Neural cell (in vitro differentiated cells): Measurements from ENCODE around the gene ICA1L. TPM values are rescaled to one million over a fixed set of nuclear protein-coding genes. Genes with fewer than 3 reads are reported as not detected.

Experiments
- H2AFZ ChIP-seq: fragments of 200-600, 300-800 bp; sonication (generic), shearing (Covaris generic); 2 replicates; pipeline ENCODE4 v1.6.0; 2014; ENCODE audit warnings: low read depth, mild to moderate bottlenecking, antibody characterized with exemption, low read length, moderate library complexity
- H3F3A ChIP-seq: fragments of 200-600 bp; shearing (Covaris generic); 2 replicates; pipeline ENCODE4 v1.6.1; 2016; ENCODE audit warnings: mild to moderate bottlenecking, moderate library complexity, mixed read lengths, antibody characterized with exemption, low read length; ENCODE audit not compliant: insufficient read depth, poor library complexity, severe bottlenecking
- H3K27ac ChIP-seq: fragments of 200-600, 300-800 bp; sonication (generic), shearing (Covaris generic); 2 replicates; pipeline ENCODE4 v1.5.1; 2014; ENCODE audit warnings: mild to moderate bottlenecking, low read length, moderate library complexity
- H3K27me3 ChIP-seq: fragments of 300-800, 200-600 bp; sonication (generic), shearing (Covaris generic); 2 replicates; pipeline ENCODE4 v1.6.0; 2014; ENCODE audit warnings: mild to moderate bottlenecking, low read depth, low read length, moderate library complexity; ENCODE audit not compliant: insufficient read depth
- H3K36me3 ChIP-seq: fragments of 300-800, 200-600 bp; sonication (generic), shearing (Covaris generic); 2 replicates; pipeline ENCODE4 v1.5.1; 2014; ENCODE audit warnings: mild to moderate bottlenecking, antibody characterized with exemption, low read length, moderate library complexity; ENCODE audit not compliant: insufficient read depth
- H3K4me2 ChIP-seq: fragments of 300-800, 200-600 bp; sonication (generic), shearing (Covaris generic); 2 replicates; pipeline ENCODE4 v1.6.0; 2014; ENCODE audit warnings: mild to moderate bottlenecking, low read length
- H3K4me3 ChIP-seq: fragments of 300-800, 200-600 bp; sonication (generic), shearing (Covaris generic); 2 replicates; pipeline ENCODE4 v1.5.1; 2014; ENCODE audit warnings: mild to moderate bottlenecking, low read length, moderate library complexity
- H3K79me2 ChIP-seq: fragments of 200-600 bp; shearing (Covaris generic); replicated peaks from 2 replicates; pipeline ENCODE4 v1.6.0; 2014; ENCODE audit warnings: mild to moderate bottlenecking, low read length, moderate library complexity; ENCODE audit not compliant: insufficient read depth
- H3K9ac ChIP-seq: fragments of 300-800, 200-600 bp; sonication (generic), shearing (Covaris generic); 2 replicates; pipeline ENCODE4 v1.6.1; 2016; ENCODE audit warnings: mild to moderate bottlenecking, low read length, mixed read lengths
- H3K9me2 ChIP-seq: fragments of 200-600 bp; shearing (Covaris generic); 2 replicates; pipeline ENCODE4 v1.6.1; 2016; ENCODE audit warnings: mild to moderate bottlenecking, low read length, mixed read lengths; ENCODE audit not compliant: insufficient read depth
- H3K9me3 ChIP-seq: fragments of 200-600, 300-800 bp; sonication (generic), shearing (Covaris generic); 2 replicates; pipeline ENCODE4 v1.6.1; 2016; ENCODE audit warnings: mild to moderate bottlenecking, mixed run types, low read length, moderate library complexity, mixed read lengths
- H4K20me1 ChIP-seq: fragments of 200-600 bp; shearing (Covaris generic); 2 replicates; pipeline ENCODE4 v1.6.1; 2016; ENCODE audit warnings: mild to moderate bottlenecking, mixed run types; ENCODE audit not compliant: insufficient read depth
- EP300 ChIP-seq: fragments of 450-650 bp; conservative IDR thresholded peaks from 2 replicates; pipeline ENCODE4 v1.6.1; 2014; ENCODE audit warnings: antibody characterized with exemption, mild to moderate bottlenecking, moderate library complexity; ENCODE audit not compliant: poor library complexity, severe bottlenecking
- EZH2 ChIP-seq: fragments of 200-600, 300-800 bp; shearing (Covaris generic), sonication (generic); IDR thresholded peaks from 2 replicates; pipeline ENCODE4 v1.6.1; 2014; ENCODE audit warnings: antibody characterized with exemption, low read length, borderline replicate concordance, mild to moderate bottlenecking; ENCODE audit not compliant: insufficient read depth, poor library complexity, severe bottlenecking
- MXI1 ChIP-seq: fragments of 450-650 bp; conservative IDR thresholded peaks from 2 replicates; pipeline ENCODE4 v1.6.1; 2014; ENCODE audit warnings: antibody characterized with exemption, mild to moderate bottlenecking; ENCODE audit not compliant: poor library complexity, severe bottlenecking
- POLR2AphosphoS5 ChIP-seq: IDR thresholded peaks from 2 replicates; pipeline ENCODE4 v1.6.1; 2012
- RAD21 ChIP-seq: fragments of 450-650 bp; conservative IDR thresholded peaks from 2 replicates; pipeline ENCODE4 v1.6.1; 2014; ENCODE audit warnings: antibody characterized with exemption, mild to moderate bottlenecking, moderate library complexity
- REST ChIP-seq: IDR thresholded peaks from 2 replicates; pipeline ENCODE4 v1.6.1; 2012; ENCODE audit warnings: borderline replicate concordance
- SMC3 ChIP-seq: fragments of 450-650 bp; conservative IDR thresholded peaks from 2 replicates; pipeline ENCODE4 v1.6.1; 2014; ENCODE audit warnings: antibody characterized with exemption, mild to moderate bottlenecking, moderate library complexity; ENCODE audit not compliant: poor library complexity
- TAF1 ChIP-seq: IDR thresholded peaks from 2 replicates; pipeline ENCODE4 v1.6.1; 2012; ENCODE audit warnings: low read depth
- polyA plus RNA-seq: library from polyadenylated mRNA; depleted of rRNA; stranded (reverse); fragments of >200 nt; gene quantifications from 2 replicates; pipeline ENCODE4 v1.2.3, GENCODE V29; 2014
- TF ChIP-seq, protein P1 (sequence below): fragments of 450-650 bp; IDR thresholded peaks from 2 replicates; pipeline ENCODE4 v1.5.1; 2014; ENCODE audit warnings: antibody characterized with exemption, mild to moderate bottlenecking, moderate library complexity; ENCODE audit not compliant: poor library complexity, severe bottlenecking

ICA1L gene
- polyA plus RNA-seq, 1 donor from 2014 or later, result 61.4 TPM

GRCh38 chr2:202774104-202774503, 97.5 kb downstream of the ICA1L start:
- Histone ChIP-seq H3K4me2 (no peak overlapping the region), H3K27me3 (no peaks in the 10 kb centered on the region), H4K20me1 (no peaks in the 10 kb centered on the region), H3K36me3 (peaks cover 9% of the 10 kb centered on the region), H3K9me2 (no peaks in the 10 kb centered on the region), H3K79me2 (no peaks in the 10 kb centered on the region), H3F3A (no peaks in the 10 kb centered on the region), H3K27ac (no peak overlapping the region), H2AFZ (no peak overlapping the region), H3K9ac (no peak overlapping the region), H3K4me3 (no peak overlapping the region), H3K9me3 (no peaks in the 10 kb centered on the region)
- TF ChIP-seq, protein P1, sequence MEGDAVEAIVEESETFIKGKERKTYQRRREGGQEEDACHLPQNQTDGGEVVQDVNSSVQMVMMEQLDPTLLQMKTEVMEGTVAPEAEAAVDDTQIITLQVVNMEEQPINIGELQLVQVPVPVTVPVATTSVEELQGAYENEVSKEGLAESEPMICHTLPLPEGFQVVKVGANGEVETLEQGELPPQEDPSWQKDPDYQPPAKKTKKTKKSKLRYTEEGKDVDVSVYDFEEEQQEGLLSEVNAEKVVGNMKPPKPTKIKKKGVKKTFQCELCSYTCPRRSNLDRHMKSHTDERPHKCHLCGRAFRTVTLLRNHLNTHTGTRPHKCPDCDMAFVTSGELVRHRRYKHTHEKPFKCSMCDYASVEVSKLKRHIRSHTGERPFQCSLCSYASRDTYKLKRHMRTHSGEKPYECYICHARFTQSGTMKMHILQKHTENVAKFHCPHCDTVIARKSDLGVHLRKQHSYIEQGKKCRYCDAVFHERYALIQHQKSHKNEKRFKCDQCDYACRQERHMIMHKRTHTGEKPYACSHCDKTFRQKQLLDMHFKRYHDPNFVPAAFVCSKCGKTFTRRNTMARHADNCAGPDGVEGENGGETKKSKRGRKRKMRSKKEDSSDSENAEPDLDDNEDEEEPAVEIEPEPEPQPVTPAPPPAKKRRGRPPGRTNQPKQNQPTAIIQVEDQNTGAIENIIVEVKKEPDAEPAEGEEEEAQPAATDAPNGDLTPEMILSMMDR, result no peak
- TF ChIP-seq TAF1 (no peak), RAD21 (no peak), EP300 (no peak), MXI1 (no peak), EZH2 (no peak), SMC3 (no peak), REST (no peak), POLR2AphosphoS5 (no peak)

GRCh38 chr2:202773301-202773973, 98.1 kb downstream of the ICA1L start:
- H3K4me3 ChIP-seq, result no peak overlapping the region

More at GRCh38 chr2:202773301-202773973, 98.1 kb downstream of the ICA1L start:
- Histone ChIP-seq H2AFZ (no peak overlapping the region), H3K36me3 (peaks cover 9% of the 10 kb centered on the region), H3K4me2 (no peak overlapping the region), H3K9me2 (no peaks in the 10 kb centered on the region), H3K9ac (no peak overlapping the region), H4K20me1 (no peaks in the 10 kb centered on the region), H3K27ac (no peak overlapping the region), H3F3A (no peaks in the 10 kb centered on the region), H3K9me3 (no peaks in the 10 kb centered on the region), H3K79me2 (no peaks in the 10 kb centered on the region), H3K27me3 (no peaks in the 10 kb centered on the region)
- TF ChIP-seq, protein P1, result no peak
- no peak for TF ChIP-seq TAF1
- no peak for TF ChIP-seq EP300
- TF ChIP-seq REST, result no peak
- no peak for TF ChIP-seq MXI1
- TF ChIP-seq SMC3, result no peak
- TF ChIP-seq POLR2AphosphoS5, result no peak
- no peak for TF ChIP-seq EZH2
- no peak for TF ChIP-seq RAD21
